HEK293 (cell line): ENCODE results near the gene TMEM150B.

Experiments used
- CTCF ChIA-PET: fragments of 350-600 bp; formaldehyde crosslinking; extraction: SDS; loops from one replicate; lab custom pipeline; 2021; ENCODE audit warnings: antibody characterized with exemption; lab: Yijun Ruan, JAX
- POLR2A ChIA-PET: fragments of 300-600 bp; formaldehyde crosslinking; extraction: SDS; loops from one replicate; lab custom pipeline; 2020; ENCODE audit warnings: antibody characterized with exemption, inconsistent platforms; lab: Yijun Ruan, JAX
- H3K27ac ChIP-seq: fragments of 200-500 bp; sonication (Bioruptor generic); 2 replicates; pipeline ENCODE4 v1.5.1; 2014; ENCODE audit warnings: low read depth, low read length, control low read depth, inconsistent platforms; ENCODE audit errors: extremely low read depth
- H3K36me3 ChIP-seq, 2 experiments: fragments of 200-500 bp in 1 of 2; sonication (Bioruptor generic) in 1 of 2; 1 replicate in 1 of 2; 2 replicates in 1 of 2; pipeline ENCODE4 v1.5.1; 2014 to 2017; ENCODE audit warnings: inconsistent platforms in 2 of 2, low read length in 2 of 2; ENCODE audit not compliant: control insufficient read depth in 2 of 2, insufficient read depth in 1 of 2
- H3K4me1 ChIP-seq: fragments of 200-500 bp; sonication (Bioruptor generic); 2 replicates; pipeline ENCODE4 v1.5.1; 2014; ENCODE audit warnings: mild to moderate bottlenecking, low read length, inconsistent platforms; ENCODE audit not compliant: control insufficient read depth, insufficient read depth
- H3K4me3 ChIP-seq: 2 replicates; pipeline ENCODE4 v1.5.1; 2011; ENCODE audit warnings: low read depth, mild to moderate bottlenecking, control low read depth, low read length, moderate library complexity
- H3K9me3 ChIP-seq: fragments of 200-500 bp; sonication (Bioruptor generic); 2 replicates; pipeline ENCODE4 v1.5.1; 2014; ENCODE audit warnings: low read depth, low read length, inconsistent platforms; ENCODE audit not compliant: control insufficient read depth, insufficient read depth
- OSR2 ChIP-seq: fragments of 450-650 bp; formaldehyde crosslinking; IDR thresholded peaks from 2 replicates; pipeline ENCODE4 v1.5.1; 2016; ENCODE audit warnings: missing biosample characterization, missing genetic modification characterization
- PRDM2 ChIP-seq: fragments of 450-650 bp; formaldehyde crosslinking; IDR thresholded peaks from 2 replicates; pipeline ENCODE4 v1.5.1; 2016; ENCODE audit warnings: missing biosample characterization, missing genetic modification characterization, borderline replicate concordance
- ZBTB20 ChIP-seq: fragments of 450-650 bp; formaldehyde crosslinking; IDR thresholded peaks from 2 replicates; pipeline ENCODE4 v1.5.1; 2016; ENCODE audit warnings: missing biosample characterization, missing genetic modification characterization
- ZNF112 ChIP-seq: fragments of 450-650 bp; formaldehyde crosslinking; IDR thresholded peaks from 2 replicates; pipeline ENCODE4 v1.5.0; 2017; ENCODE audit warnings: missing biosample characterization, missing genetic modification characterization
- ZNF16 ChIP-seq: fragments of 450-650 bp; formaldehyde crosslinking; IDR thresholded peaks from 2 replicates; pipeline ENCODE4 v1.5.1; 2016; ENCODE audit warnings: low read depth, missing biosample characterization, missing genetic modification characterization
- ZNF175 ChIP-seq: fragments of 450-650 bp; formaldehyde crosslinking; IDR thresholded peaks from 2 replicates; pipeline ENCODE4 v1.5.1; 2016; ENCODE audit warnings: missing biosample characterization, missing genetic modification characterization
- ZNF302 ChIP-seq: fragments of 450-650 bp; formaldehyde crosslinking; IDR thresholded peaks from 2 replicates; pipeline ENCODE4 v1.5.1; 2016; ENCODE audit warnings: missing biosample characterization, missing genetic modification characterization, low read depth
- ZNF341 ChIP-seq: fragments of 450-650 bp; formaldehyde crosslinking; IDR thresholded peaks from 2 replicates; pipeline ENCODE4; 2016; ENCODE audit warnings: low read depth, missing biosample characterization, missing genetic modification characterization
- ZNF433 ChIP-seq: fragments of 450-650 bp; formaldehyde crosslinking; IDR thresholded peaks from 2 replicates; pipeline ENCODE4 v1.5.1; 2016; ENCODE audit warnings: missing biosample characterization, missing genetic modification characterization, low read depth
- ZNF664 ChIP-seq: fragments of 450-650 bp; formaldehyde crosslinking; IDR thresholded peaks from 2 replicates; pipeline ENCODE4 v1.5.1; 2016; ENCODE audit warnings: missing biosample characterization, missing genetic modification characterization
- ZNF747 ChIP-seq: fragments of 450-650 bp; formaldehyde crosslinking; IDR thresholded peaks from 2 replicates; pipeline ENCODE4 v1.5.1; 2016; ENCODE audit warnings: missing biosample characterization, missing genetic modification characterization
- ZNF830 ChIP-seq: fragments of 450-650 bp; IDR thresholded peaks from 2 replicates; pipeline ENCODE4 v1.5.0; 2018; ENCODE audit warnings: missing biosample characterization, missing genetic modification characterization, low read depth, mild to moderate bottlenecking, moderate library complexity
- ZSCAN16 ChIP-seq: fragments of 450-650 bp; formaldehyde crosslinking; IDR thresholded peaks from 2 replicates; pipeline ENCODE4 v1.5.1; 2016; ENCODE audit warnings: missing biosample characterization, missing genetic modification characterization
- ZSCAN23 ChIP-seq: fragments of 450-650 bp; formaldehyde crosslinking; IDR thresholded peaks from 2 replicates; pipeline ENCODE4 v1.5.1; 2016; ENCODE audit warnings: missing biosample characterization, missing genetic modification characterization

The TMEM150B gene

GRCh38 chr19:55265173-55265572, 60.0 kb downstream of the TMEM150B start:
- H3K36me3 ChIP-seq: peaks cover 0 to 19% of the 10 kb centered on the region in 2 experiments; a peak in 2 of 3 replicates
- H3K4me1 ChIP-seq: 0 out of 2 replicates have a peak, but pooled peaks cover under 1% of the 10 kb centered on the region
- no peak overlapping the region for H3K4me3 ChIP-seq
- POLR2A ChIA-PET: no interaction called here
- no peak overlapping the region for H3K27ac ChIP-seq
- H3K9me3 ChIP-seq: no peaks in the 10 kb centered on the region
- CTCF ChIA-PET: no interaction called here
- no peak for TF ChIP-seq ZNF830 (tag by site-specific recombination)
- TF ChIP-seq ZNF433 (tag by site-specific recombination): no peak

- ChIA-PET POLR2A (no interaction called here), CTCF (interaction anchor here (0.6 kb wide), 1 partner anchor 30 kb away, joined by 3 read pairs; no protein-coding TSS in a partner anchor)
- Histone ChIP-seq H3K4me1 (peaks cover 6% of the 10 kb centered on the region; the same call in 1 of the 2 replicates), H3K4me3 (no peak overlapping the region), H3K9me3 (no peaks in the 10 kb centered on the region), H3K36me3 (peaks cover 0 to 13% of the 10 kb centered on the region in 2 experiments; a peak in 2 of 3 replicates), H3K27ac (no peak overlapping the region)
- TF ChIP-seq ZBTB20 (tag by site-specific recombination) (no peak), PRDM2 (no peak), OSR2 (tag by site-specific recombination) (no peak), ZNF16 (tag by site-specific recombination) (no peak), ZNF664 (no peak), ZNF302 (tag by site-specific recombination) (no peak), ZNF112 (no peak), ZSCAN23 (tag by site-specific recombination) (no peak), ZNF341 (no peak), ZNF747 (tag by site-specific recombination) (no peak), ZNF175 (tag by site-specific recombination) (no peak), ZSCAN16 (tag by site-specific recombination) (no peak), ZNF830 (tag by site-specific recombination) (no peak)
Measured at GRCh38 chr19:55264531-55264930, 60.6 kb downstream of the TMEM150B start.
